G401 (cell line): ENCODE results near the gene ANGEL2. TPM values are rescaled to one million over a fixed set of nuclear protein-coding genes. Genes with fewer than 3 reads are reported as not detected.

Experiments used
- DNase-seq: peaks from one replicate; pipeline ENCODE4 v3.0.0-alpha.2; 2015; ENCODE audit warnings: low spot score
- in situ Hi-C: cut with HindIII; loops from 2 replicates; pipeline ENCODE4 v1.10.0; 2016; ENCODE audit warnings: low sequenced_read_pairs, mixed read lengths
- total RNA-seq: library from RNA; depleted of rRNA; stranded (reverse); fragments of >200 nt; shearing (Covaris generic); gene quantifications from 2 replicates; pipeline ENCODE4 v1.2.3, GENCODE V29; 2014

ANGEL2 gene
- total RNA-seq, 1 experiment from 2014 or later = 41.8 TPM

- in situ Hi-C loops = no loop called here
- DNase-seq = no peak
Measured at GRCh38 chr1:212957546-212957945, 58.1 kb downstream of the ANGEL2 start.

GRCh38 chr1:212955961-212956620 is 59.6 kb downstream of the ANGEL2 start:
- in situ Hi-C loops = no loop called here
- DNase-seq = no peak

DNA sequence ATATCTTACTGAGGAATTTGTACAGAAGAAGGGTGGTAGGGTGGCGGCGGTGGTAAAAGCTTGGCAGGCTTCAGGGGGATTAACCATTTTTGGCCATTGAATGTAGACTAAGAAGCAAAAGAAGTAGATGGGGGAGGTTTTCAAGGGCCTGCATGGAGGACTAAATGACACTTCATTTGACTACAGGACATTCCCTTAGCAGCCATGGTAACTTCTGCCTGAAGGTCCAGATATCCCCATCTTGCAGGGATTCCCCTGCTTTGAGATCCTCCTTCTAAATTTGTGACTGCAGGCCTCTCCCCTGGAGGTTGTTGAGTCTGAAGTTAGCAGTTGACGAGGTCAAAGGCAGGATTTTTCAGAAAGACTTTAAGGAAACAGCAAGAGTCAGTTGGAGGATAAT is 60.6 kb downstream of the ANGEL2 start:
- in situ Hi-C loops = no loop called here
- DNase-seq = no peak

DNA sequence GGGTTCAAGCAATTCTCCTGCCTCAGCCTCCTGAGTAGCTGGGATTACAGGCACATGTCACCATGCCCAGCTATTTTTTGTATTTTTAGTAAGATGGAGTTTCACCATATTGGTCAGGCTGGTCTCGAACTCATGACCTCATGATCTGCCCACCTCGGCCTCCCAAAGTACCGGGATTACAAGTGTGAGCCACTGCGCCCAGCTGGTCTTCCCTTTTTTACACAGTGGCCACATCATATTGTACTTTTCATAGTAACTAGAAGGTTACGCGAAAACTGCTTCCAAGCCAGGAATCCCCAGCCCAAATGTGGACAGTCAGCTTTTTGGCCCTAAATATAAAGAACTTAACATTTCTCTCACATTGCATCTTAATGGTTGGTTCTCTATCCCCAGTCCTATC is 61.2 kb downstream of the ANGEL2 start:
- no peak for DNase-seq
- in situ Hi-C loops = no loop called here

- in situ Hi-C loops = no loop called here
- DNase-seq = no peak
Measured at GRCh38 chr1:212953321-212953720, 62.3 kb downstream of the ANGEL2 start.

GRCh38 chr1:212952641-212952976 is 63.1 kb downstream of the ANGEL2 start:
- in situ Hi-C loops = no loop called here
- peak; percentile 88 for DNase-seq

DNA sequence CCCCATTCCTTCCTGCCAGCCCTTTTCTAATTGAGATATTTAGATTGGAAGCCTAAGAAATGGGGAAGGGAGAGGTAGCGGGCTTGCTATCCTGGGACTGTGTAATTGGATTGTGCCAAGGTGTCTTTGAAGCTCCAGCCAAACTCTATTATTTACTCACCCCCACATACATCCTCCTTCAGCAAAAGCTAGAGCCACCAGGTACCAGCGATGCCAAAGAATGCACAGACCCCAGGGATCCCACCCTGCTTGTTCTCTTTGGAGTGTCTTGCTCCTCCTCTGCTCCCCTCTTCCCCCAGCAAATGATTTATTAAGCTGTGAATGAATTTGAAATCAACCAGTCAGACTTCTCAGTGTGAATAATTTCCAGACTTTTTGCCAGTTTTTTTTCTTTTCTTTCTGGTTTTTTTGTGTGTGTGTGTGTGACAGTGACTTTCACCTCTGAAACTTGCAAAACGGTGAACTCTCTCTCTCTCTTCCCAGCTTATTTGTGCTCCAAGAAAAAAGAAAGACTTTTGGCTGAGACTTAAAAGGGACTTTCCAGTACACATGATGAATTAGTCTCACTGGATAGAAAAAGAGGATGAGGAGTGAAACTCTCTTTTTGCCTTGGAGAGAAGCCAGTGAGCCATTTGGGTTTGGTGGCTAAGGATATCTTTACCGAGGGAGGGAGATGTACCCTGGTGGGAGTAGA is 63.6 kb downstream of the ANGEL2 start:
- in situ Hi-C loops = no loop called here
- DNase-seq = peak; percentile 3

GRCh38 chr1:212951126-212951946 is 64.3 kb downstream of the ANGEL2 start:
- no peak for DNase-seq
- in situ Hi-C loops = no loop called here

GRCh38 chr1:212950243-212951125 is 65.2 kb downstream of the ANGEL2 start, which contains the start of gene VASH2:
Gene VASH2 (plus strand): TSS chr1:212950541. CDS start chr1:212951543, 1,002 bp downstream.
- peak; percentile 83 for DNase-seq

GRCh38 chr1:212949771-212950170 is 65.9 kb downstream of the ANGEL2 start:
- DNase-seq = no peak
- in situ Hi-C loops = no loop called here

More at GRCh38 chr1:212950243-212951125, 65.2 kb downstream of the ANGEL2 start, which contains the start of gene VASH2:
- in situ Hi-C loops = no loop called here

DNA sequence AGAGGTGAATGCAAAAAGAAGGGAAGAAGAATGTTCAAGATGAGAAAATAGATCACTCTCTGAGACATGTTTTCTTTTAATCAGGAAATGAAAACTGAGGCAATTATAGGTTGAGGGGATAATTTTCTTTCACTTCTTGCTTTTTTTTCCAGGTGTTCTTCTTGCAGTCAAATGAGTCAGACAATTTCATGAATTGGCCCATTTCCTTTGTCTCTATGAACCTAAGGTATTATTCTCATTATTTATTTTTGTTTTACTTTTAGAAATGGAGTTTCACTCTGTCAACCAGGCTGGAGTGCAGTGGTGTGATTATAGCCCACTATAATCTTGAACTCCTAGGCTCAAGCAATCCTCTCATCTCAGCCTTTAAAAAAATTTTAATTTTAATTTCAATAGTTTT is 68.8 kb downstream of the ANGEL2 start:
- in situ Hi-C loops = no loop called here
- DNase-seq = no peak

- in situ Hi-C loops = no loop called here
- DNase-seq = no peak
Measured at GRCh38 chr1:212945463-212946160, 70.1 kb downstream of the ANGEL2 start.

DNA sequence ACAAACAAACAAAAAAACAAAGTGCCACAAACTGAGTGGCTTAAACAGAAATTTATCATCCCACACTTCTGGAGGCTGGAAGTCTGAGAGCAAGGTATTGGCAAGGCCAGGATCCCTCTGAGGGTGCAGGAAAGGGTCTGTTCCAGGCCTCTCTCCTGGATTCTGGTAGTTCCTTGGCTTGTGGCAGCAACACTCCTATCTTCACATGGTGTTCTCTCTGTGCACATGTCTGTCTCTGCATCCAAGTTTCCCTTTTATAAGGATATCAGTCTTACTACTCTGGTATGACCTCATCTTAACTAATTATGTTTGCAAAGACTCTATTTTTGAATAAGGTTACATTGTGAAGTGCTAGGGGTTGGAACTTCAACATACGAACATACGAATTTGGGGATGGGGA is 70.6 kb downstream of the ANGEL2 start:
- in situ Hi-C loops = no loop called here
- DNase-seq = no peak

GRCh38 chr1:212944229-212944901 is 71.3 kb downstream of the ANGEL2 start:
- in situ Hi-C loops = no loop called here
- no peak for DNase-seq

DNA sequence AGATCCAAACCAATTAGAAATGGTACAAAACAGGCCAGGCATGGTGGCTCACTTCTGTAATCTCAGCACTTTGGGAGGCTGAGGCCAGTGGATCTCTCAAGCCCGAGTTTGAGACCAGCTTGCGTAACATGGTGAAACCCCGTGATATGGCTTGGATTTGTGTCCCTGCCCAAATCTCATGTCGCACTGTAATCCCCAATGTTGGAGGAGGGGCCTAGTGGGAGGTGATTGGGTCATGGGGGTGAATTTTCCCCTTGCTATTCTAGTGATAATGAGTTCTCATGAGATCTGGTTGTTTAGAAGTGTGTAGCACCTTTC is 72.3 kb downstream of the ANGEL2 start:
- DNase-seq = no peak
- in situ Hi-C loops = no loop called here

DNA sequence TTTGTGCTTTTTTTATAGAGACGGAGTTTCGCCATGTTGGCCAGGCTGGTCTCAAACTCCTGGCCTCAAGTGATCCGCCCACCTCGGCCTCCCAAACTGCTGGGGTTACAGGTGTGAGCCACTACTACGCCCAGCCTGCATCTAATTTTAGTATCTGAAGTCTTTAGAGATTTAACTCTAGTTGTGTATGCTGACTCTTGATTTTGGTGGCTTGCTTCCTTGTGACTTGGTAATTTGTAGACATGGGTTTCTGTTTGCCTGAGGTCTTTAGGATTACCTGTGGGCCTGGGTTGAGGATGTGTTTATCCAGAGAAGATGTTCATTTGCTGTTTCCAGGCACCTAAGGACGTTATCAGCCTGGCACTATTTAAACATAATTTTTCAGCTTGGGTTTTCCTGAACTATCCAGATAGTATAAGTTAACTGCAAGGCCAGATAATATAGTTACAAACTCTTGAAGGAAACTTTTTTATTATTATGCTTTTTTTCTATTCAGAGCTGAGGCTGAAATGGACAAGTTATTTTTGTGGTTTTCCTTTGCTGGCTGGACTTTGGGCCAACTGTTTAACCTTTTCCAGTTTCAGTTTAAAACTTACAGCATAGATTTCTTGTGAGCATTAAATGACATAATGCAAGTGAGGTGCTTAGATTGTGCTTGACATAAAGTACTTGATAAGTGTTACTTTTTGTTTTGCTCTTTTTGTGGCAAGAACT is 72.8 kb downstream of the ANGEL2 start:
- DNase-seq = no peak
- in situ Hi-C loops = no loop called here
